Epithelial cell of esophagus (primary cell): Measurements from ENCODE around the gene KCNK5.

Experiments
- DNase-seq: peaks from one replicate; pipeline ENCODE4 v3.0.0; 2010; ENCODE audit warnings: low read depth
- H3K4me3 ChIP-seq: 2 replicates; pipeline ENCODE4 v1.5.1; 2011; ENCODE audit warnings: mild to moderate bottlenecking, low read length, control low read depth
- CTCF ChIP-seq: IDR thresholded peaks from 2 replicates; pipeline ENCODE4 v1.5.1; 2011; ENCODE audit warnings: low read depth, mild to moderate bottlenecking, low read length, control low read depth, inconsistent platforms; ENCODE audit not compliant: insufficient read depth; ENCODE audit errors: missing control alignments

KCNK5 gene

GRCh38 chr6:39194466-39194865 lies 34.8 kb downstream of the KCNK5 start:
- no peak for DNase-seq
- H3K4me3 ChIP-seq = no peak overlapping the region
- no peak for TF ChIP-seq CTCF

- no peak for TF ChIP-seq CTCF
- no peak overlapping the region for H3K4me3 ChIP-seq
- DNase-seq = no peak
Measured at GRCh38 chr6:39193201-39193791, 36.0 kb downstream of the KCNK5 start.

GRCh38 chr6:39192736-39193135 lies 36.5 kb downstream of the KCNK5 start:
- H3K4me3 ChIP-seq = no peak overlapping the region
- no peak for TF ChIP-seq CTCF
- DNase-seq = no peak

DNA sequence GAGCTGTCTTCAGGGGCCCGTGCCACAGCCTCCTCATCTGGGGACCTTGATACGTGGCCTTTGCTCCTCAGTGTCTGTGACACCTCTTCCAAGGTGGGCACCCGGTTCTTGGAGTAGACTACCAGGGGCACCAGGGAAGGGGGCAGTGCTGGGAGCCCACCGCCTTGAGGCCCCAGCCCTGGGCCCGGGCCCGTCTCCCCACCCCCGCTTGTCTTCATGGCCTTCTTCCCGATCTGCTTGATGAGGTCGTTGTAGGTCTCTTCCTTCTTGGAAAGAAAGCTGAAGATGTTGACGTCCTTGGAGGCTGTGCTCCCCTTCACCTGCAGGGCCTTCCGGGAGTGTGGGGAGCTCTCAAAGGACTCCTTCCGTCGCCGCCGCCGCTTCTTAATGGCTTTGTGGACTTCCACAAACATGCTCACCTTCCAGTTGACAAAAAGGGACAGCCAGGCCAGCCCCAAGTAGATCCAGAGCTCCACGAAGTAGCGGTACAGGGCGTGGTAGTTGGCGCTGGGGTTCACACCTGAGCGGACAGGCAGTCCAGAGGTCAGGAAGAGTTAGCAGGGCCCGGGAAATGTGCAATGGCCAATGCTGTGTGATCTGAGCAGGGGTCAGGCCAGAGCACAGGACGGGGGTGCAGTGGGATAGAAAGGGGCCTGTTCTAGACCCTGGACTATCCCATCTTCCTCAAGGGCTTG lies 37.9 kb downstream of the KCNK5 start:
- DNase-seq = no peak
- no peak overlapping the region for H3K4me3 ChIP-seq
- no peak for TF ChIP-seq CTCF

DNA sequence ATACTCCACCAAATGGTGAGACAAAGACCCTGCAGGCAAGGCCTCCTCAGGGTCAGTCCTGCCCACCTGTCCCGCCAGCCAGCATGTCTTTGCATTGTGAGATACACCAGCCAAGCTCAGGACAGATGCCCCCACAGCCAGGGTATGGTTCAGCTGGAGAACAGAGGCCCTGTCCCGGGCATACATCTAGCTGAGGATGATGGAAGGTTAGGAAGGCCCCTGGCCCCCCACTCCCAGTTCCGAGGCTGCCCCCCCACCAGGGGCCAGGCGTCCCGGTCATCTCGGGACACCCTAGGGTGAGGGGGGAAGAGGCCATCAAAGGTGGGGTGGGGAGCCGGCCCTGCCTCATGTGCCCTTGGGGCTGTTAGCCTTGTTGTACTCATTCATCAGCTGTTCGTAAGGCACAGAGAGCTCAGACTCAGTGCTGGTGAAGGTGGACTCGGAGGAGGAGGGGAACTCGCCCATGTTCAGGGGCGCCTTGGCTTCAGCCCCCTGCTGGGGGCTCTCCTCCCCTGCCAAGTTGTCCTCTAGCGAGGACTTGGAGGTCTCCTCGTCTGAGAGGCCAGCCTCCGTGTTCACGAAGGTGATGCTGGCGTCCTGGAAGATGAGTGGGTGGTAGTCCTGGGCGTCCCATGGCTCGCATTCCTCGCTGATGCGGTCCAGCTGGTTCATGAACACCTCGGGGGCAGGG lies 38.6 kb downstream of the KCNK5 start:
- TF ChIP-seq CTCF = no peak
- no peak overlapping the region for H3K4me3 ChIP-seq
- no peak for DNase-seq

DNA sequence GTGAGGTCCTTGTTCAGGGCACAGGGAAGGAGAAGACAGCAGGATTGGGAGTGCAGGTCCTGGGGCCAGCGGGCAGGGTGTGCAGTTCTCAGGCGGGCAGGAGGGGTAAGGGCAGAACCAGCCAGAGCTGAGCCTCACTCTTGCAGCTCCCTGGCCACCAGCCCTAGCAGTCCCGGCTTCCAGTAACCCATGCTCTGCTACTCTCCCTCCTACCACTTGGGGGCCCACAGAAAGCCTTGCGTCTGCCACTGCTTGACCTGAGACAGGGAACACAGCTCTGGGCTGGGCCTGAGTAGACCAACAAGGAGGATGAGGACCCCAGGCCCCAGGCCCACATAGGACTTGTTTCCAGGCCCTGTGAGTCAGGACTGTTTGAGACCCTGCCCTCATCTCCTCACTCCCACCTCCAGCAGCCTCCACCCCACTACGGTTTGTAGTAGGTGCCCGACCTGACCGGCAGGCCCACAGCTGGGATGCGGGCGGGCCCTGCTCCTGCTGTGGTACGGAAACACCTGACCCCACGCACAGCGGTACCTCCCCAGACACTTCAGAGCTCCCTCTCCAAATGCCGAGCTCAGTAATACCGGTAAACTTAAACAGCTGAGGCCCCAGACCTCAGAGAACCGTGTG lies 39.2 kb downstream of the KCNK5 start:
- no peak overlapping the region for H3K4me3 ChIP-seq
- TF ChIP-seq CTCF = peak; percentile 45
- peak; percentile 19 for DNase-seq
